ENCODE results near the gene UBTF. TPM values are rescaled to one million over a fixed set of nuclear protein-coding genes. Genes with fewer than 3 reads are reported as not detected.

UBTF gene
- total and polyA plus RNA-seq, 3 experiments from 2014 or later = 78.0 to 199 (median 186) TPM

GRCh38 chr17:44191369-44191768 is 28.1 kb downstream of the UBTF start:
- peaks cover 14% of the 10 kb centered on the region for H3K4me1 ChIP-seq (ENCODE audit: insufficient read depth, low read length)
- Mint-ChIP-seq H3K36me3 (peaks cover 0 to 77% (median 7%) of the 10 kb centered on the region in 3 donors), H3K4me3 (peak overlapping the region in 1 of 7 donors; percentile 61), H3K27ac (peak overlapping the region in 5 of 8 donors; percentile 33 to 88 (median 57)), H3K27me3 (peaks cover 0 to 1% of the 10 kb centered on the region in 2 donors), H3K9me3 (no peaks in the 10 kb centered on the region), H3K4me1 (peaks cover 23 to 29% (median 25%) of the 10 kb centered on the region in 3 donors)
- ChIA-PET CTCF (interaction anchor here (1.4 to 1.5 kb wide), 2 partner anchors 13 to 18 kb away, joined by 4 to 7 read pairs; no protein-coding TSS in a partner anchor), POLR2A (no interaction called here)
- no peaks in the 10 kb centered on the region for H3K27me3 ChIP-seq (ENCODE audit: insufficient read depth, low read length, poor library complexity, severe bottlenecking)
- no peak overlapping the region for H3K4me3 ChIP-seq (ENCODE audit: low read length)
- peaks cover 26% of the 10 kb centered on the region for H3K36me3 ChIP-seq (ENCODE audit: insufficient read depth, low read length)
- no peak overlapping the region for H3K27ac ChIP-seq (ENCODE audit: low read depth, low read length)
- no peak for DNase-seq
- H3K9me3 ChIP-seq (ENCODE audit: low read length) = no peaks in the 10 kb centered on the region

GRCh38 chr17:44190481-44190880 is 29.0 kb downstream of the UBTF start:
- Histone ChIP-seq H3K27ac (ENCODE audit: low read depth, low read length) (no peak overlapping the region), H3K9me3 (ENCODE audit: low read length) (no peaks in the 10 kb centered on the region), H3K4me3 (ENCODE audit: low read length) (no peak overlapping the region), H3K27me3 (ENCODE audit: insufficient read depth, low read length, poor library complexity, severe bottlenecking) (no peaks in the 10 kb centered on the region), H3K4me1 (ENCODE audit: insufficient read depth, low read length) (peaks cover 18% of the 10 kb centered on the region), H3K36me3 (ENCODE audit: insufficient read depth, low read length) (peaks cover 22% of the 10 kb centered on the region)
- Mint-ChIP-seq H3K4me1 (peaks cover 27 to 35% (median 29%) of the 10 kb centered on the region in 3 donors), H3K4me3 (peak overlapping the region in 3 of 7 donors; percentile 28 to 61 (median 34)), H3K27me3 (peaks cover 0 to 2% of the 10 kb centered on the region in 2 donors), H3K36me3 (peaks cover 0 to 72% (median 7%) of the 10 kb centered on the region in 3 donors), H3K27ac (peak overlapping the region in 4 of 8 donors; percentile 79 to 90 (median 86)), H3K9me3 (no peaks in the 10 kb centered on the region)
- POLR2A ChIA-PET = no interaction called here
- CTCF ChIA-PET = interaction anchor here (1.4 to 3.1 kb wide), 2 partner anchors 14 to 20 kb away, joined by 4 to 14 read pairs; no protein-coding TSS in a partner anchor
- DNase-seq = no peak

- Mint-ChIP-seq H3K9me3 (no peaks in the 10 kb centered on the region), H3K4me1 (peaks cover 37 to 49% (median 45%) of the 10 kb centered on the region in 3 donors), H3K27ac (peak overlapping the region in 7 of 8 donors; percentile 54 to 100 (median 100)), H3K27me3 (peaks cover 0 to 2% of the 10 kb centered on the region in 2 donors), H3K36me3 (peaks cover 0 to 62% (median 4%) of the 10 kb centered on the region in 3 donors), H3K4me3 (peak overlapping the region in 6 of 7 donors; percentile 13 to 100 (median 98))
- Histone ChIP-seq H3K9me3 (ENCODE audit: low read length) (no peaks in the 10 kb centered on the region), H3K27me3 (ENCODE audit: insufficient read depth, low read length, poor library complexity, severe bottlenecking) (no peaks in the 10 kb centered on the region), H3K27ac (ENCODE audit: low read depth, low read length) (no peak overlapping the region), H3K4me1 (ENCODE audit: insufficient read depth, low read length) (peaks cover 35% of the 10 kb centered on the region), H3K36me3 (ENCODE audit: insufficient read depth, low read length) (peaks cover 6% of the 10 kb centered on the region), H3K4me3 (ENCODE audit: low read length) (no peak overlapping the region)
- no peak for DNase-seq
- ChIA-PET POLR2A (interaction anchor here (0.5 to 4.6 kb wide), 3 partner anchors 10 to 29 kb away, joined by 3 to 33 read pairs (median 3); partner anchors contain the start of gene ATXN7L3), CTCF (interaction anchor here (1.2 to 3.1 kb wide), 3 partner anchors 9 to 162 kb away, joined by 4 to 14 read pairs (median 4); no protein-coding TSS in a partner anchor)
Observed at GRCh38 chr17:44188576-44189403, 30.7 kb downstream of the UBTF start.

- ChIA-PET POLR2A (interaction anchor here (0.7 to 4.6 kb wide), 9 partner anchors 8 to 1189 kb away, joined by 3 to 50 read pairs (median 7); partner anchors contain the start of genes ATXN7L3, HDAC5, RPL27 and UBTF), CTCF (interaction anchor here (1.0 to 3.1 kb wide), 8 partner anchors 11 to 164 kb away, joined by 3 to 15 read pairs (median 5); partner anchors contain the start of gene GRN)
- Histone ChIP-seq H3K4me1 (ENCODE audit: insufficient read depth, low read length) (peaks cover 35% of the 10 kb centered on the region), H3K36me3 (ENCODE audit: insufficient read depth, low read length) (peaks cover 8% of the 10 kb centered on the region), H3K27ac (ENCODE audit: low read depth, low read length) (peak overlapping the region; percentile 100), H3K27me3 (ENCODE audit: insufficient read depth, low read length, poor library complexity, severe bottlenecking) (no peaks in the 10 kb centered on the region), H3K4me3 (ENCODE audit: low read length) (peak overlapping the region; percentile 100), H3K9me3 (ENCODE audit: low read length) (no peaks in the 10 kb centered on the region)
- H3K36me3 Mint-ChIP-seq = peaks cover 0 to 61% (median 4%) of the 10 kb centered on the region in 3 donors
- peak overlapping the region; percentile 90 to 100 (median 99) for H3K4me3 Mint-ChIP-seq
- peaks cover 39 to 51% (median 49%) of the 10 kb centered on the region in 3 donors for H3K4me1 Mint-ChIP-seq
- H3K9me3 Mint-ChIP-seq = no peaks in the 10 kb centered on the region
- peaks cover 0 to 2% of the 10 kb centered on the region in 2 donors for H3K27me3 Mint-ChIP-seq
- DNase-seq = peak in 4 of 5 donors; percentile 18 to 64 (median 28)
- H3K27ac Mint-ChIP-seq = peak overlapping the region; percentile 89 to 100 (median 100)
Observed at GRCh38 chr17:44187131-44187899, 32.2 kb downstream of the UBTF start.

GRCh38 chr17:44186307-44187130 is 33.0 kb downstream of the UBTF start, which contains the start of gene TMUB2:
TSS of gene TMUB2 (plus strand) at chr17:44186972. CDS start at chr17:44187709, 737 bp downstream.
- Histone ChIP-seq H3K4me3 (ENCODE audit: low read length) (peak within 1 kb of the TSS; percentile 100), H3K27ac (ENCODE audit: low read depth, low read length) (peak within 1 kb of the TSS; percentile 100), H3K36me3 (ENCODE audit: insufficient read depth, low read length) (peaks cover 16% of the 10 kb centered on the region), H3K9me3 (ENCODE audit: low read length) (no peaks in the 10 kb centered on the region), H3K27me3 (ENCODE audit: insufficient read depth, low read length, poor library complexity, severe bottlenecking) (no peaks in the 10 kb centered on the region), H3K4me1 (ENCODE audit: insufficient read depth, low read length) (peaks cover 35% of the 10 kb centered on the region)
- DNase-seq = peak; percentile 99 to 100 (median 99)
- ChIA-PET POLR2A (interaction anchor here (0.6 to 4.6 kb wide), 13 partner anchors 9 to 1843 kb away, joined by 3 to 50 read pairs (median 6); partner anchors contain the start of genes ATXN7L3, HDAC5, RPL27 and UBTF), CTCF (interaction anchor here (0.8 to 2.9 kb wide), 12 partner anchors 10 to 243 kb away, joined by 3 to 15 read pairs (median 4); partner anchors contain the start of genes FAM171A2 and GRN)
- H3K36me3 Mint-ChIP-seq = peaks cover 5 to 68% (median 7%) of the 10 kb centered on the region in 3 donors
- H3K9me3 Mint-ChIP-seq = no peaks in the 10 kb centered on the region
- H3K27me3 Mint-ChIP-seq = peaks cover 0 to 2% of the 10 kb centered on the region in 2 donors
- H3K4me1 Mint-ChIP-seq = peaks cover 44 to 58% (median 56%) of the 10 kb centered on the region in 3 donors
- H3K4me3 Mint-ChIP-seq = peak within 1 kb of the TSS; percentile 90 to 100 (median 99)
- H3K27ac Mint-ChIP-seq = peak within 1 kb of the TSS; percentile 89 to 100 (median 100)

- H3K36me3 Mint-ChIP-seq = peaks cover 3 to 56% (median 5%) of the 10 kb centered on the region in 3 donors
- H3K27me3 Mint-ChIP-seq = peaks cover 0 to 2% of the 10 kb centered on the region in 2 donors
- Histone ChIP-seq H3K27ac (ENCODE audit: low read depth, low read length) (no peak overlapping the region), H3K9me3 (ENCODE audit: low read length) (no peaks in the 10 kb centered on the region), H3K27me3 (ENCODE audit: insufficient read depth, low read length, poor library complexity, severe bottlenecking) (no peaks in the 10 kb centered on the region), H3K36me3 (ENCODE audit: insufficient read depth, low read length) (peaks cover 11% of the 10 kb centered on the region), H3K4me3 (ENCODE audit: low read length) (no peak overlapping the region), H3K4me1 (ENCODE audit: insufficient read depth, low read length) (peaks cover 35% of the 10 kb centered on the region)
- POLR2A ChIA-PET = interaction anchor here (0.6 to 4.6 kb wide), 3 partner anchors 15 to 178 kb away, joined by 4 to 35 read pairs (median 33); partner anchors contain the start of genes ATXN7L3 and HDAC5
- peaks cover 41 to 58% (median 49%) of the 10 kb centered on the region in 3 donors for H3K4me1 Mint-ChIP-seq
- DNase-seq = no peak
- H3K4me3 Mint-ChIP-seq = peak overlapping the region in 6 of 7 donors; percentile 22 to 100 (median 86)
- H3K9me3 Mint-ChIP-seq = no peaks in the 10 kb centered on the region
- H3K27ac Mint-ChIP-seq = peak overlapping the region in 4 of 8 donors; percentile 24 to 95 (median 77)
- CTCF ChIA-PET = interaction anchor here (1.1 to 2.9 kb wide), 8 partner anchors 9 to 246 kb away, joined by 3 to 15 read pairs (median 4); partner anchors contain the start of gene GRN
Observed at GRCh38 chr17:44184212-44184810, 35.2 kb downstream of the UBTF start.
